Neutrophil (primary cell): ENCODE results near the gene STK33.

Experiments
- H3K27ac ChIP-seq: fragments of 200-600 bp; sonication (generic); 2 replicates; pipeline ENCODE4 v1.5.1; 2016; ENCODE audit warnings: mild to moderate bottlenecking, moderate library complexity
- H3K27me3 ChIP-seq: fragments of 200-600 bp; sonication (generic); 2 replicates; pipeline ENCODE4 v1.6.0; 2016; ENCODE audit warnings: mild to moderate bottlenecking
- H3K36me3 ChIP-seq: fragments of 200-600 bp; sonication (generic); 2 replicates; pipeline ENCODE4 v1.5.1; 2017
- H3K4me1 ChIP-seq, 2 experiments: fragments of 200-600 bp in 1 of 2; sonication (generic) in 1 of 2; 1 replicate in 1 of 2; 2 replicates in 1 of 2; pipeline versions ENCODE4 v1.5.1 to v1.6.1; 2013 to 2016; ENCODE audit warnings: low read depth in 1 of 2, low read length in 1 of 2, mild to moderate bottlenecking in 1 of 2, moderate library complexity in 1 of 2; ENCODE audit not compliant: control insufficient read depth in 1 of 2, insufficient read depth in 1 of 2
- H3K4me3 ChIP-seq, 2 experiments: fragments of 200-600 bp in 1 of 2; sonication (generic) in 1 of 2; 1 replicate in 1 of 2; 2 replicates in 1 of 2; pipeline ENCODE4 v1.5.1; 2013 to 2016; ENCODE audit warnings: low read depth in 1 of 2, low read length in 1 of 2, mild to moderate bottlenecking in 1 of 2, moderate library complexity in 1 of 2
- H3K9me3 ChIP-seq: fragments of 200-600 bp; sonication (generic); 2 replicates; pipeline ENCODE4 v1.5.1; 2016
- TF ChIP-seq, protein P1 (sequence below): fragments of 200-600 bp; sonication (generic); IDR thresholded peaks from 2 replicates; pipeline ENCODE4 v1.5.1; 2016; ENCODE audit warnings: antibody characterized with exemption

STK33 gene

DNA sequence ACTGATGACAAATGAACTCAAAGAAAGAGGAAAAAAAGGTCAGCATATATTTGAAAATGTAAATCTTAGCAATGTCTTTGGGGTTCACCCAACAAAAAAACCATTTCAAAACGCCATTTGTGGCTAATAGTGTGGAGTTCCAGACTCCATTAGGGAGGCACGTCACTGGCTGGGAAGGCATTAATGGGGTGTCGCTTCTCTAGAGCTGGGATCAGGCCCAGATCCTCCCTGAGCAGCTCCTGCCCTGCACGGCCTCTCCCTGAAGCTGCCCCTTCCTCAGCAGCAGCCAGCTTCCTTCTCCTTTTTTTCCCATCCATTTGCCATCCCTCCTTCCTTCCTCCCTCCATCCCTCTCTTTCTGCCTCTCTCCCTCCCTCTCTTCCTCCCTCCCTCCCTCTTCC is 231.5 kb downstream of the STK33 start:
- Histone ChIP-seq H3K9me3 (no peaks in the 10 kb centered on the region), H3K4me1 (peaks cover 0 to 5% of the 10 kb centered on the region in 2 experiments), H3K4me3 (no peak overlapping the region), H3K36me3 (no peaks in the 10 kb centered on the region), H3K27ac (no peak overlapping the region), H3K27me3 (no peaks in the 10 kb centered on the region)
- TF ChIP-seq, protein P1, sequence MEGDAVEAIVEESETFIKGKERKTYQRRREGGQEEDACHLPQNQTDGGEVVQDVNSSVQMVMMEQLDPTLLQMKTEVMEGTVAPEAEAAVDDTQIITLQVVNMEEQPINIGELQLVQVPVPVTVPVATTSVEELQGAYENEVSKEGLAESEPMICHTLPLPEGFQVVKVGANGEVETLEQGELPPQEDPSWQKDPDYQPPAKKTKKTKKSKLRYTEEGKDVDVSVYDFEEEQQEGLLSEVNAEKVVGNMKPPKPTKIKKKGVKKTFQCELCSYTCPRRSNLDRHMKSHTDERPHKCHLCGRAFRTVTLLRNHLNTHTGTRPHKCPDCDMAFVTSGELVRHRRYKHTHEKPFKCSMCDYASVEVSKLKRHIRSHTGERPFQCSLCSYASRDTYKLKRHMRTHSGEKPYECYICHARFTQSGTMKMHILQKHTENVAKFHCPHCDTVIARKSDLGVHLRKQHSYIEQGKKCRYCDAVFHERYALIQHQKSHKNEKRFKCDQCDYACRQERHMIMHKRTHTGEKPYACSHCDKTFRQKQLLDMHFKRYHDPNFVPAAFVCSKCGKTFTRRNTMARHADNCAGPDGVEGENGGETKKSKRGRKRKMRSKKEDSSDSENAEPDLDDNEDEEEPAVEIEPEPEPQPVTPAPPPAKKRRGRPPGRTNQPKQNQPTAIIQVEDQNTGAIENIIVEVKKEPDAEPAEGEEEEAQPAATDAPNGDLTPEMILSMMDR, result no peak

DNA sequence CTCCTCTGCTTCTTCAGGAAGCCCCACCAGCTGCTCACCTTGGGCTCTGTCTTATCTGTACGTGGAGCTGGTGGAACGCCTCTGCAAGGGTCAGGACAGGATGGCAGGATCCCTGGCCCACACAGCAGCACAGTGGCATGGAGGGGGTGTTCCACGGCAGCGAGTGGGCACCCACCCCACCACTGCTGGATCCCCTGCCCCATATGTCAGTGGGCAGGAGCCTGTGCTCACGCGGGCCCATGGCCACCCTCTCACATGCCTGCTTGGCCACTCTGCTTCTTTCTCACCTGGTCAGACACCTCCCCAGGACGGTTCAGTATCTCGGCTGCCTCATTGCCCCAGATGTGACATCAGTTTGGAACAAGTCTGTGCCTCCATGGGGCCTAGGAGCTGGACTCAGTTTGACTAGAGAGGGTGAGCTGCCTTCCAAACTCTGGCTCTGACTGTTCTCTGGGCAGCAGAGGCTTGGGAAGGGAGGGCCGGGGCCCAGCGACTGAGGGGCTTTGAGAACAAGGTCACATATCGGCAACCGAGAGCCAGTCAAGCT is 232.3 kb downstream of the STK33 start:
- H3K36me3 ChIP-seq, result no peaks in the 10 kb centered on the region
- H3K27me3 ChIP-seq, result no peaks in the 10 kb centered on the region
- no peak overlapping the region for H3K4me3 ChIP-seq
- peaks cover 0 to 5% of the 10 kb centered on the region in 2 experiments for H3K4me1 ChIP-seq
- no peaks in the 10 kb centered on the region for H3K9me3 ChIP-seq
- no peak overlapping the region for H3K27ac ChIP-seq
- TF ChIP-seq, protein P1, result no peak

GRCh38 chr11:8361206-8361605 is 232.8 kb downstream of the STK33 start:
- no peaks in the 10 kb centered on the region for H3K36me3 ChIP-seq
- H3K4me1 ChIP-seq, result peaks cover 0 to 5% of the 10 kb centered on the region in 2 experiments
- TF ChIP-seq, protein P1, result no peak
- no peak overlapping the region for H3K4me3 ChIP-seq
- no peaks in the 10 kb centered on the region for H3K9me3 ChIP-seq
- peaks cover 3% of the 10 kb centered on the region for H3K27me3 ChIP-seq
- no peak overlapping the region for H3K27ac ChIP-seq

DNA sequence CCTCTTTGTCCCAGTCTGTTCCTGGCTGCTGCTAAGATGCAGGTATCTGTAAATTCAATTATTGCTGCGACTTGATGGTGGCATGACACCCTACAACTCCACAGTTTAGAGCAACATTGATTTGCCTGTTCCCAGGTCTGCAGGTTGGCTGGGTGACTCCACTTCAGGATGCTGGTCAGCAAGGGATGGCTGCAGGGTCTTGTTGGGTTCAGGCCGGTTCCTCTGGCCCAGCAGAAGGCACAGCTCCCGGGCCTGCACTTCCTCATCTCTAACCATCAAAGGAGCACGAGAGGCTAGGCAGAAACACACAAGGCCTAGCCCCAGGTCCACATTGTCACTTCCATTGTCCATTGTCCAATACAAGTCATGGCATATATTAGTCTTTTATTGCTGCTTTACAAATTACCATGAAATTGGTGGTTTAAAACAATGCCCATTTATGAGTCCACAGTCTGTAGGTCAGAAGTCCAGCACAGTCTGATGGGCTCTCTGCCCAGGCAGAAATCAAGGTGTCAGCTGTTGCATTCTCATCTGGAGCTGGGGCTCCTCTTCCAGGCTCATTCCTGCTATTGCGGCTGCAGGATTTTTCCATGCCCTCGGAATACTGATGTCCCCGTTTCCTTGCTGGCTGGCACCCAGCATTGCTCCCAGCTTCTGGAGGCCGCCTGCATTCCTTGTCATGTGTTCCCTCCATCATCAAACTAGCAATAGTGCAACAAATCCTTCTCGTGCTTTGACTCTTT is 233.8 kb downstream of the STK33 start:
- H3K36me3 ChIP-seq, result no peaks in the 10 kb centered on the region
- TF ChIP-seq, protein P1, result no peak
- peaks cover 13% of the 10 kb centered on the region for H3K27me3 ChIP-seq

GRCh38 chr11:8359521-8359920 is 234.5 kb downstream of the STK33 start:
- peaks cover 20% of the 10 kb centered on the region for H3K27me3 ChIP-seq
- TF ChIP-seq, protein P1, result no peak
- H3K4me3 ChIP-seq, result no peak overlapping the region
- H3K9me3 ChIP-seq, result no peaks in the 10 kb centered on the region
- H3K27ac ChIP-seq, result no peak overlapping the region
- H3K36me3 ChIP-seq, result no peaks in the 10 kb centered on the region
- H3K4me1 ChIP-seq, result peaks cover 0 to 5% of the 10 kb centered on the region in 2 experiments

More for the DNA sequence above, 233.8 kb downstream of the STK33 start:
- no peak overlapping the region for H3K27ac ChIP-seq
- no peak overlapping the region for H3K4me3 ChIP-seq
- no peaks in the 10 kb centered on the region for H3K9me3 ChIP-seq
- peaks cover 0 to 5% of the 10 kb centered on the region in 2 experiments for H3K4me1 ChIP-seq
